Endothelial cell of umbilical vein (primary cell): ENCODE data around the gene PPFIBP1. TPM values are rescaled to one million over a fixed set of nuclear protein-coding genes. Genes with fewer than 3 reads are reported as not detected.

Experiments
- BruUV-seq: library from RNA; stranded (reverse); fragments of 400-500 nt; replicated peaks from 2 replicates; lab custom pipeline; 2021; lab: Mats Ljungman, UMichigan
- CTCF ChIA-PET: fragments of 300-600, 350-600 bp; sonication (Branson Sonifier 250); formaldehyde crosslinking; loops from one replicate; lab custom pipeline; 2021; ENCODE audit warnings: antibody characterized with exemption, inconsistent platforms; lab: Charles Lee
- POLR2A ChIA-PET: fragments of 300-600, 350-600 bp; sonication (Branson Sonifier 250); formaldehyde crosslinking; loops from one replicate; lab custom pipeline; 2021; ENCODE audit warnings: antibody characterized with exemption, inconsistent platforms; lab: Charles Lee
- DNase-seq: peaks from one replicate; pipeline ENCODE4 v3.0.0-alpha.2; 2011; ENCODE audit warnings: low read depth, low spot score
- FAIRE-seq: peaks from 2 replicates; lab custom pipeline; 2011; peaks lifted over from hg19 to GRCh38; lab: Jason Lieb, UNC
- H2AFZ ChIP-seq: 2 replicates; pipeline ENCODE4 v1.6.0; 2012; ENCODE audit warnings: low read depth, low read length, control low read depth, inconsistent platforms
- H3K27ac ChIP-seq: 2 replicates; pipeline ENCODE4 v1.5.1; 2011; ENCODE audit warnings: low read depth, mild to moderate bottlenecking, control low read depth, low read length, moderate library complexity; ENCODE audit not compliant: insufficient read depth
- H3K27me3 ChIP-seq, 2 experiments: 2 replicates each; pipeline versions ENCODE4 v1.6.0 to v1.6.1; 2011; ENCODE audit warnings: low read length in 2 of 2, mixed read lengths in 1 of 2; ENCODE audit not compliant: control insufficient read depth in 2 of 2, insufficient read depth in 2 of 2
- H3K36me3 ChIP-seq, 2 experiments: 2 replicates in 1 of 2; 3 replicates in 1 of 2; pipeline ENCODE4 v1.5.1; 2011; ENCODE audit warnings: low read length in 2 of 2, mild to moderate bottlenecking in 1 of 2, moderate library complexity in 1 of 2; ENCODE audit not compliant: control insufficient read depth in 2 of 2, insufficient read depth in 2 of 2; ENCODE audit errors: extremely low read depth in 1 of 2
- H3K4me1 ChIP-seq: 3 replicates; pipeline ENCODE4 v1.5.1; 2011; ENCODE audit warnings: mild to moderate bottlenecking, low read length; ENCODE audit not compliant: control insufficient read depth, insufficient read depth; ENCODE audit errors: extremely low read depth
- H3K4me2 ChIP-seq: 2 replicates; pipeline ENCODE4 v1.6.1; 2011; ENCODE audit warnings: low read length, control low read depth, mixed read lengths; ENCODE audit not compliant: insufficient read depth
- H3K4me3 ChIP-seq, 3 experiments: fragments of 200-600 bp in 1 of 3; sonication (generic), shearing (Covaris generic) in 1 of 3; replicated peaks in 1 of 3; 2 replicates each; pipeline ENCODE4 v1.5.1; 2011 to 2016; ENCODE audit warnings: control low read depth in 3 of 3, low read length in 3 of 3, mild to moderate bottlenecking in 2 of 3, inconsistent platforms in 1 of 3, low read depth in 1 of 3, moderate library complexity in 1 of 3; ENCODE audit not compliant: insufficient read depth in 1 of 3
- H3K79me2 ChIP-seq: 2 replicates; pipeline ENCODE4 v1.6.0; 2012; ENCODE audit warnings: low read length, inconsistent platforms; ENCODE audit not compliant: control insufficient read depth, insufficient read depth
- H3K9ac ChIP-seq: replicated peaks from 2 replicates; pipeline ENCODE3; 2011; ENCODE audit warnings: low read length, control low read depth; ENCODE audit not compliant: insufficient read depth; ENCODE audit errors: extremely low read depth
- H3K9me1 ChIP-seq: replicated peaks from 3 replicates; pipeline ENCODE4 v1.6.0; 2011; ENCODE audit warnings: mild to moderate bottlenecking, low read length; ENCODE audit not compliant: control insufficient read depth, insufficient read depth; ENCODE audit errors: extremely low read depth
- H3K9me3 ChIP-seq: replicated peaks from 2 replicates; pipeline ENCODE4 v1.5.1; 2012; ENCODE audit warnings: low read length, inconsistent platforms; ENCODE audit not compliant: control insufficient read depth, insufficient read depth
- H4K20me1 ChIP-seq: replicated peaks from 2 replicates; pipeline ENCODE3; 2011; ENCODE audit warnings: mild to moderate bottlenecking, low read length; ENCODE audit not compliant: control insufficient read depth, insufficient read depth; ENCODE audit errors: extremely low read depth
- CTCF ChIP-seq, 2 donors: IDR thresholded peaks; 1 replicate in 1 of 2; 2 replicates in 1 of 2; pipeline ENCODE4 v1.5.1; 2011; ENCODE audit warnings: low read length in 2 of 2, mild to moderate bottlenecking in 2 of 2, moderate library complexity in 2 of 2, control low read depth in 1 of 2, inconsistent platforms in 1 of 2, low read depth in 1 of 2; ENCODE audit not compliant: insufficient read depth in 1 of 2; ENCODE audit errors: extremely low read depth in 1 of 2
- EZH2 ChIP-seq: IDR thresholded peaks from 2 replicates; pipeline ENCODE4 v1.6.1; 2012; ENCODE audit warnings: borderline replicate concordance, low read depth, mild to moderate bottlenecking, moderate library complexity, low read length, inconsistent platforms; ENCODE audit not compliant: severe bottlenecking
- FOS ChIP-seq: IDR thresholded peaks from 2 replicates; pipeline ENCODE4 v1.6.1; 2011; ENCODE audit warnings: mild to moderate bottlenecking, low read length, moderate library complexity, borderline replicate concordance; ENCODE audit not compliant: insufficient read depth
- GATA2 ChIP-seq: IDR thresholded peaks from 2 replicates; pipeline ENCODE4 v1.7.0; 2011; ENCODE audit warnings: low read depth, mild to moderate bottlenecking, moderate library complexity, mixed read lengths, low read length; ENCODE audit not compliant: insufficient read length, insufficient read depth
- JUN ChIP-seq: IDR thresholded peaks from 2 replicates; pipeline ENCODE4 v1.6.1; 2011; ENCODE audit warnings: borderline replicate concordance, low read depth; ENCODE audit not compliant: insufficient read length, insufficient read depth
- MYC ChIP-seq: IDR thresholded peaks from one replicate; pipeline ENCODE4 v1.6.1; 2011; ENCODE audit warnings: mild to moderate bottlenecking, low read depth, low read length
- POLR2A ChIP-seq: IDR thresholded peaks from 2 replicates; pipeline ENCODE4 v1.6.1; 2012; ENCODE audit warnings: low read depth, mild to moderate bottlenecking, control low read depth, low read length
- POLR2AphosphoS5 ChIP-seq: IDR thresholded peaks from 2 replicates; pipeline ENCODE4 v1.6.1; 2012; ENCODE audit warnings: low read depth, mild to moderate bottlenecking, control low read depth, low read length, moderate library complexity; ENCODE audit not compliant: insufficient read depth
- dilution Hi-C: fragments of 300-500 bp; cut with MboI; formaldehyde crosslinking; loops from one replicate; pipeline ENCODE4 v1.15.0; 2019; ENCODE audit warnings: low sequenced_read_pairs; ENCODE audit not compliant: extremely low pct_ligation_motif_present
- intact Hi-C: fragments of 100-400 bp; cut with micrococcal nuclease; formaldehyde crosslinking; loops from one replicate; pipeline ENCODE4 v1.10.0; 2022
- polyA plus RNA-seq, 4 experiments: library from polyadenylated mRNA; depleted of rRNA in 3 of 4; stranded (reverse) in 3 of 4; unstranded in 1 of 4; fragments of >200 nt; gene quantifications; 2 replicates each; pipeline versions ENCODE4 v1.2.1 to v1.2.3, GENCODE V29; 2011 to 2012; ENCODE audit warnings: missing spikeins in 1 of 4
- total RNA-seq: library from RNA; stranded (reverse); gene quantifications from 2 replicates; pipeline ENCODE4 v1.2.3, GENCODE V29; 2021
- TF ChIP-seq, protein P1 (sequence below): IDR thresholded peaks from 2 replicates; pipeline ENCODE4 v1.6.1; 2011; ENCODE audit not compliant: insufficient read depth, insufficient read length

The PPFIBP1 gene
- total and polyA plus RNA-seq, 2 donors (not counting 3 experiments of a cell fraction or from before 2014, with no cell fraction given): 45.5 to 154 TPM

DNA sequence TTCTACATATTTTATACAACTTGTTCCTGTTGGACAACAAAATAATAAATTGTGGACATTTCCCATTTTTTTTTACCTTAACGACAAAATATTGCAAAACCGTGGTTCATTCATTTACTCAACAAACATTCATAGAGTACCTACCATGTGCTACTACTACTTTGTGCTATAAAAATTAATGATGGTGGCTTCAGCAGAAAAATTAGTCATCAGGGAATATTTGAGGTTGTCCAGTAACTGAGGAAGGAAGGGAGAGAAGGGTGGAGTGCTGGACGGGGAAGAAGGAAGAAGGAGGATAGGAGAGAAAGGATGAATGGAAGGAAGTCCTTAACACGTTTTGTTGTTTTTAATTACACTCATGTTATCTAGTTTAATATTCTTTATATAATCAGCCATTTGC lies 53.7 kb downstream of the PPFIBP1 start:
- H3K27me3 ChIP-seq: no peaks in the 10 kb centered on the region
- peak overlapping the region; percentile 5 for H3K27ac ChIP-seq
- peak; percentile 28 for DNase-seq
- no peaks in the 10 kb centered on the region for H3K9me3 ChIP-seq
- no peaks in the 10 kb centered on the region for H4K20me1 ChIP-seq
- TF ChIP-seq, protein P1, sequence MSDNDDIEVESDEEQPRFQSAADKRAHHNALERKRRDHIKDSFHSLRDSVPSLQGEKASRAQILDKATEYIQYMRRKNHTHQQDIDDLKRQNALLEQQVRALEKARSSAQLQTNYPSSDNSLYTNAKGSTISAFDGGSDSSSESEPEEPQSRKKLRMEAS: no peak
- TF ChIP-seq JUN (no peak), POLR2AphosphoS5 (no peak), FOS (peak; percentile 43)
- H3K4me3 ChIP-seq: no peak overlapping the region
- H2AFZ ChIP-seq: no peak overlapping the region
- no peak overlapping the region for H3K9ac ChIP-seq
- FAIRE-seq: no peak
- CTCF ChIA-PET: no interaction called here
- dilution Hi-C loops (no loop called here), intact Hi-C loops (no loop called here)
- H3K79me2 ChIP-seq: peaks cover 83% of the 10 kb centered on the region
- peaks cover 2 to 3% of the 10 kb centered on the region in 2 experiments for H3K36me3 ChIP-seq
- H3K4me1 ChIP-seq: peaks cover 63% of the 10 kb centered on the region
- BruUV-seq: no TSS peak
- H3K9me1 ChIP-seq: no peaks in the 10 kb centered on the region
- POLR2A ChIA-PET: no interaction called here
- peak overlapping the region; percentile 52 for H3K4me2 ChIP-seq

DNA sequence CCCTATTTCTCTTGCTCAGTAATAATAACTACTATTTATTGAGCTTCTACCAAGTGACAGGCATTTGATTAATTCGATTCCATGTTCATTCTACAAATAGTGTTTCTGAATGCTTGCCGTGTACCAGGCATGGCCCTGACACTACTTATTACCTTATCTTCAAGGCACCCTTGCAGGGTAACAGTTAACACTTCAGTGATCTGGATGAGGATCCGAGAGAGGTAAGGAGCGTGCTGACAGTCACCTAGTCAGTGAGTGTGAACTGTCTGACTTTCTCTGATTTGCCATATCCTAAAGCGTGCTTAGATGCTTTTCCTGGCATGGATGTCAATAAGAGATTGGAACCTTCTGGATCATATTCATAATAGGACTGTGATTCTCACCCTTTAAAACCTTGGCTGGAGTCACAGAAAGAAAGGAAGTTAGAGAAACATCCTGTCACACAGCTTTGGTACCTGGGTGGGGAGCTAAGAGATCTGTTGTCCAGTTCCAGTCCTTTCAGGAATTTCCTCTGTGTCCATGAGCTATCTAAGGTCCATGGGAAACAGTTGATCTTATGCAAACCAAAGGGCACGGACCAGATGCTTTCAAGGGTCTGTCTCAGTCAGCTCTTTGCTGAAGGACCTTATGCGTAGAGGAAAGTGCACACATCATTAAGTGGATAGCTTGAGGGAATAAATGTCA lies 54.8 kb downstream of the PPFIBP1 start:
- peaks cover 63% of the 10 kb centered on the region for H3K4me1 ChIP-seq

More for the DNA sequence above, 54.8 kb downstream of the PPFIBP1 start:
- dilution Hi-C loops (no loop called here), intact Hi-C loops (no loop called here)
- Histone ChIP-seq H3K4me2 (peak overlapping the region; percentile 28), H2AFZ (no peak overlapping the region), H3K9me1 (no peaks in the 10 kb centered on the region), H3K9me3 (no peaks in the 10 kb centered on the region), H4K20me1 (no peaks in the 10 kb centered on the region), H3K4me3 (no peak overlapping the region), H3K9ac (no peak overlapping the region), H3K27me3 (no peaks in the 10 kb centered on the region), H3K27ac (peak overlapping the region; percentile 5), H3K36me3 (peaks cover 2 to 3% of the 10 kb centered on the region in 2 experiments), H3K79me2 (peaks cover 86% of the 10 kb centered on the region)
- BruUV-seq: no TSS peak
- FAIRE-seq: no peak
- no peak for DNase-seq
- TF ChIP-seq POLR2A (no peak), GATA2 (no peak), MYC (no peak), POLR2AphosphoS5 (no peak), EZH2 (no peak), FOS (no peak), JUN (no peak), CTCF (IDR thresholded peaks at IDR 0.05; ENCODE audit: extremely low read depth in 1 of 2, insufficient read depth in 1 of 2, low read depth in 1 of 2, low read length in 2 of 2) (no peak)
- TF ChIP-seq, protein P1: no peak
- ChIA-PET POLR2A (interaction anchor here (0.5 kb wide), 1 partner anchor 78 kb away, joined by 3 read pairs; no protein-coding TSS in a partner anchor), CTCF (interaction anchor here (1.2 kb wide), 1 partner anchor 154 kb away, joined by 5 read pairs; no protein-coding TSS in a partner anchor)
